GM19193 (cell line): ENCODE results near the gene RASIP1.

Experiments used
- POLR2A ChIP-seq: IDR thresholded peaks from 4 replicates; pipeline ENCODE4 v1.6.1; 2011; ENCODE audit not compliant: insufficient read depth, insufficient read length; ENCODE audit errors: extremely low read depth

Gene RASIP1

GRCh38 chr19:48674216-48674809 is 66.1 kb downstream of the RASIP1 start:
- no peak for TF ChIP-seq POLR2A

- no peak for TF ChIP-seq POLR2A
Measured at GRCh38 chr19:48673436-48674100, 66.8 kb downstream of the RASIP1 start.

GRCh38 chr19:48672994-48673393 is 67.4 kb downstream of the RASIP1 start, which contains the start of gene NTN5:
Gene NTN5, minus strand, starts transcription at chr19:48673017. Its CDS starts 2,031 bp downstream, at chr19:48670986.
- TF ChIP-seq POLR2A = no peak

- no peak for TF ChIP-seq POLR2A
Measured at GRCh38 chr19:48671446-48671995, 68.9 kb downstream of the RASIP1 start.

GRCh38 chr19:48670699-48671445 is 69.5 kb downstream of the RASIP1 start:
- no peak for TF ChIP-seq POLR2A
